ENCODE data around the gene OR4N2. TPM values are rescaled to one million over a fixed set of nuclear protein-coding genes. Genes with fewer than 3 reads are reported as not detected.
"Not testable (repeated sequence)": the region's sequence is repeated elsewhere in the genome, so short reads cannot be mapped to it uniquely, and the experiment has no call there.

Gene OR4N2
- total RNA-seq (2011; cell fraction: chromatin; rRNA removed; ENCODE audit: low replicate concordance): not detected in 2 replicates
- total RNA-seq (2011; cell fraction: nucleolus; rRNA removed): not detected in 2 replicates
- not detected in 2 replicates for total RNA-seq (2011; cell fraction: nucleoplasm; rRNA removed)
- total RNA-seq (2014; rRNA removed): not detected in 2 replicates
- total RNA-seq (2014; rRNA removed; fragmentation: Illumina TruSeq; extraction: Trizol): not detected in 2 replicates
- total RNA-seq (2015; rRNA removed; fragmentation: Illumina TruSeq; extraction: Trizol): not detected in 2 replicates
- not detected in 2 replicates for total RNA-seq (2021)
- not detected in 2 replicates for polyA plus RNA-seq (2011; rRNA removed)
- polyA plus RNA-seq (2011; cell fraction: cytosol; rRNA removed): not detected in 2 replicates
- not detected in 2 replicates for polyA plus RNA-seq (2011; cell fraction: nucleus; rRNA removed)
- polyA plus RNA-seq (2012): not detected in 2 replicates
- not detected in 2 replicates for polyA plus RNA-seq (2014; fragmentation: Illumina TruSeq; extraction: Trizol)
- not detected for polyA plus RNA-seq (2014; fragmentation: Nextera tagmentation; extraction: Ambion mirVana)
- not detected in 2 replicates for polyA plus RNA-seq (2014; rRNA removed)
- polyA minus RNA-seq (2011; rRNA and poly(A)+ RNA removed): not detected in 2 replicates
- not detected in 2 replicates for polyA minus RNA-seq (2011; cell fraction: cytosol; rRNA and poly(A)+ RNA removed)
- polyA minus RNA-seq (2011; cell fraction: nucleus; rRNA and poly(A)+ RNA removed): not detected in 2 replicates
- not detected for Bru-seq, nascent RNA
- not detected for BruChase-seq, experiment 1, labeled RNA remaining after a 2-hour chase
- BruChase-seq, experiment 2, labeled RNA remaining after a 6-hour chase: not detected
- long read RNA-seq, experiment 1: 0 reads
- long read RNA-seq, experiment 2: 0 reads
- long read RNA-seq, experiment 3: 0 reads

DNA sequence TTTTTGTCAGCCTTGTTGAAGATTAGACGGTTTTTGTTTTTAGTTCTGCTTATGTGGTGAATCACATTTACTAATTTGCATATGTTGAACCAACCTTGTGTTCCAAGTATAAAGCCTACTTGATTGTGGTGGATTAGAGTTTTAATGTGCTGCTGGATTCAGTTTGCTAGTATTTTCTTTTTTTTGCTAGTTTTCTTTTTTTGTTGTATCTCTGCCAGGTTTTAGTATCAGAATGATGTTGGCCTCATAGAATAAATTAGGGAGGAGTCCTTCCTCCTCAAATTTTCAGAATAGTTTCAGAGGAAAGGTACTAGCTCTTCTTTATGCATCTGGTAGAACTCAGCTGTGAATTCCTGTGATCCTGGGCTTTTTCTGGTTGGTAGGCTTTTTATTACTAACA, at the start of gene OR4N2:
OR4N2 (plus strand) TSS at position 301 of the 400 bp plus-strand sequence. CDS start 23,679 bp downstream, outside the sequence.
- H3K4me3 ChIP-seq; DNase-seq (ENCODE audit: extremely low read depth in 1 of 4, low spot score in 3 of 4); H3K79me2 ChIP-seq (ENCODE audit: control insufficient read depth, insufficient read depth, low read length); H3K36me3 ChIP-seq (ENCODE audit: control insufficient read depth, insufficient read depth, low read length); ATAC-seq; FAIRE-seq; H2AFZ ChIP-seq (ENCODE audit: low read depth, low read length); H3K27ac ChIP-seq (ENCODE audit: extremely low read depth, low read depth, low read length); POLR2A ChIA-PET; H3K9me3 ChIP-seq (replicated peaks; ENCODE audit: control insufficient read depth, insufficient read depth, low read depth, low read length); H3K9me1 ChIP-seq (ENCODE audit: control insufficient read depth, insufficient read depth, low read length); in situ Hi-C loops (cut with MboI); CTCF ChIA-PET (ENCODE audit: low intra/inter-chr PET ratio); H3K4me1 ChIP-seq (replicated peaks in 1 of 2; ENCODE audit: control insufficient read depth in 2 of 2, insufficient read depth in 2 of 2, low read length in 2 of 2); H3K27me3 ChIP-seq (ENCODE audit: control insufficient read depth in 2 of 2, insufficient read depth in 2 of 2, low read length in 2 of 2); H3K9ac ChIP-seq (ENCODE audit: insufficient read depth in 1 of 2, low read depth in 2 of 2, low read length in 2 of 2); H3K4me2 ChIP-seq (ENCODE audit: insufficient read depth, low read length); H4K20me1 ChIP-seq (replicated peaks; ENCODE audit: control insufficient read depth, insufficient read depth, low read length); BruUV-seq (replicated peaks): not testable (repeated sequence)
- WGBS (ENCODE audit: insufficient coverage, low coverage, missing lambda C conversion rate): 0% methylated on average over 1 of the region's 1 CpG
- intact Hi-C loops (cut with micrococcal nuclease): loop anchor here (10.0 kb wide), 1 partner anchor 71 kb away; the partner anchor contains the start of gene OR4K2

GRCh38 chr14:19754172-19754571, 49.4 kb upstream of the OR4N2 start:
- H3K36me3 ChIP-seq (ENCODE audit: control insufficient read depth, insufficient read depth, low read length): no peaks in the 10 kb centered on the region
- no peak for TF ChIP-seq TCFL5 (CRISPR knock-in tag; conservative IDR thresholded peaks at IDR 0.05)
- no peak for TF ChIP-seq MAFK (IDR thresholded peaks at IDR 0.05; ENCODE audit: low read length)
- TF ChIP-seq NCOA4 (IDR thresholded peaks at IDR 0.05; ENCODE audit: partially characterized antibody): no peak
- no peak for TF ChIP-seq ATF2 (CRISPR knock-in tag; IDR thresholded peaks at IDR 0.05)
- TF ChIP-seq PTBP1 (IDR thresholded peaks at IDR 0.05; ENCODE audit: low read depth, low read length): no peak
- TF ChIP-seq CREB3L1 (IDR thresholded peaks at IDR 0.05; ENCODE audit: borderline replicate concordance, low read depth): no peak
- no peak for TF ChIP-seq BRF1 (IDR thresholded peaks at IDR 0.05; ENCODE audit: borderline replicate concordance, extremely low read depth, insufficient read length)
- no peak for TF ChIP-seq ZNF766 (CRISPR knock-in tag; conservative IDR thresholded peaks at IDR 0.05)
- H3K4me2 ChIP-seq (ENCODE audit: insufficient read depth, low read length): no peak overlapping the region
- no peaks in the 10 kb centered on the region for H3K27me3 ChIP-seq (ENCODE audit: control insufficient read depth in 2 of 2, insufficient read depth in 2 of 2, low read length in 2 of 2)
- BruUV-seq (replicated peaks): no TSS peak
- H3K9me3 ChIP-seq (replicated peaks; ENCODE audit: control insufficient read depth, insufficient read depth, low read depth, low read length): no peaks in the 10 kb centered on the region
- 0% methylated on average over 2 of the region's 2 CpGs for WGBS (ENCODE audit: insufficient coverage, low coverage, missing lambda C conversion rate)
- no peak for FAIRE-seq
- no peak overlapping the region for H3K9ac ChIP-seq (ENCODE audit: insufficient read depth in 1 of 2, low read depth in 2 of 2, low read length in 2 of 2)
- H3K4me3 ChIP-seq: no peak overlapping the region
- ChIA-PET POLR2A (no interaction called here), CTCF (ENCODE audit: low intra/inter-chr PET ratio) (no interaction called here)
- no peaks in the 10 kb centered on the region for H4K20me1 ChIP-seq (replicated peaks; ENCODE audit: control insufficient read depth, insufficient read depth, low read length)
- no peaks in the 10 kb centered on the region for H3K9me1 ChIP-seq (ENCODE audit: control insufficient read depth, insufficient read depth, low read length)
- in situ Hi-C loops (cut with MboI) (no loop called here), intact Hi-C loops (cut with micrococcal nuclease) (no loop called here)
- H3K79me2 ChIP-seq (ENCODE audit: control insufficient read depth, insufficient read depth, low read length): no peaks in the 10 kb centered on the region
- no peak for DNase-seq (ENCODE audit: extremely low read depth in 1 of 4, low spot score in 3 of 4)
- no peaks in the 10 kb centered on the region for H3K4me1 ChIP-seq (replicated peaks in 1 of 2; ENCODE audit: control insufficient read depth in 2 of 2, insufficient read depth in 2 of 2, low read length in 2 of 2)
- ATAC-seq: no peak
- no peak overlapping the region for H3K27ac ChIP-seq (ENCODE audit: extremely low read depth, low read depth, low read length)
- H2AFZ ChIP-seq (ENCODE audit: low read depth, low read length): no peak overlapping the region

Data from K562 (cell line).